ENCODE measurements around the gene SCYGR5.

Gene SCYGR5

GRCh38 chr2:227703280-227703732 lies 36.7 kb downstream of the SCYGR5 start:
- no peak for DNase-seq
- no peak for TF ChIP-seq POLR2A (IDR thresholded peaks at IDR 0.05; ENCODE audit: low read length)
- no peak for TF ChIP-seq GATA1 (IDR thresholded peaks at IDR 0.05; ENCODE audit: low read depth, low read length)

GRCh38 chr2:227703961-227704360 lies 37.4 kb downstream of the SCYGR5 start:
- TF ChIP-seq GATA1 (IDR thresholded peaks at IDR 0.05; ENCODE audit: low read depth, low read length) = no peak
- no peak for TF ChIP-seq POLR2A (IDR thresholded peaks at IDR 0.05; ENCODE audit: low read length)
- no peak for DNase-seq

GRCh38 chr2:227706859-227707258 lies 40.3 kb downstream of the SCYGR5 start:
- no peak for DNase-seq
- TF ChIP-seq POLR2A (IDR thresholded peaks at IDR 0.05; ENCODE audit: low read length) (no peak), GATA1 (IDR thresholded peaks at IDR 0.05; ENCODE audit: low read depth, low read length) (no peak)

- TF ChIP-seq GATA1 (IDR thresholded peaks at IDR 0.05; ENCODE audit: low read depth, low read length) (no peak), POLR2A (IDR thresholded peaks at IDR 0.05; ENCODE audit: low read length) (no peak)
- DNase-seq = no peak
Measured at GRCh38 chr2:227707390-227707789, 40.8 kb downstream of the SCYGR5 start.

GRCh38 chr2:227710986-227711385 lies 44.4 kb downstream of the SCYGR5 start:
- no peak for TF ChIP-seq GATA1 (IDR thresholded peaks at IDR 0.05; ENCODE audit: low read depth, low read length)
- TF ChIP-seq POLR2A (IDR thresholded peaks at IDR 0.05; ENCODE audit: low read length) = no peak
- DNase-seq = no peak

- TF ChIP-seq POLR2A (IDR thresholded peaks at IDR 0.05; ENCODE audit: low read length) (no peak), GATA1 (IDR thresholded peaks at IDR 0.05; ENCODE audit: low read depth, low read length) (no peak)
- no peak for DNase-seq
Measured at GRCh38 chr2:227713291-227713690, 46.7 kb downstream of the SCYGR5 start.

- TF ChIP-seq POLR2A (IDR thresholded peaks at IDR 0.05; ENCODE audit: low read length) (no peak), GATA1 (IDR thresholded peaks at IDR 0.05; ENCODE audit: low read depth, low read length) (no peak)
- no peak for DNase-seq
Measured at GRCh38 chr2:227716501-227716900, 49.9 kb downstream of the SCYGR5 start.

All from erythroblast (primary cell).